ENCODE data around the gene FAM81A. TPM values are rescaled to one million over a fixed set of nuclear protein-coding genes. Genes with fewer than 3 reads are reported as not detected.

Gene FAM81A
- total RNA-seq, 3 donors from 2014 or later (not counting 1 experiment from before 2014, with no cell fraction given), result 1.0 TPM; not detected in 2

DNA sequence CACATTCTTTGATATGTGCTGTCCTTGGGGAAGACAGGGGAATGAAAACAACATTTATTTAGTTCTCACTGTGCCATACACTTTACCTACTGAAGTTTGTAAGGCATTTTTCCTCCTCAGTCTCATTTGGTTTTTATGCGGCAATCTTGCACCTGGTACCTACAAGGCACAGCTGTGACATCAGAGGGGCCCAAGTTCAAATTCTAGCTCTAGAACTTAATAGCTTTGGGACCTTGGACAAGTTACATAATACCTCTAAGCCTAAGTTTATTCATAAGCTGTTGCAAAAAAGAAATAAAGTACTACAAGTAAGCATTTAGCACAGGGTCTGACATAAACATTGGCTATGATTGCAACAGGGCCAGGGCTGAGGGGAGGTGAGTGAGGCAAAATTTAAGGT, 5.6 kb upstream of the FAM81A start:
- no peak for DNase-seq
- intact Hi-C loops (cut with micrococcal nuclease), result no loop called here
- no peak overlapping the region for H3K4me3 ChIP-seq (ENCODE audit: low read length)
- Mint-ChIP-seq H3K36me3 (no peaks in the 10 kb centered on the region), H3K27me3 (ENCODE audit: low read depth in 2 of 2) (peaks cover 39 to 45% of the 10 kb centered on the region in 2 donors), H3K4me3 (no peak overlapping the region), H3K9me3 (peaks cover 0 to 3% of the 10 kb centered on the region in 2 donors), H3K27ac (no peak overlapping the region), H3K4me1 (peaks cover 8% of the 10 kb centered on the region in 2 donors)
- no peak for ATAC-seq
- peaks cover 4% of the 10 kb centered on the region for H3K4me1 ChIP-seq (ENCODE audit: control insufficient read depth, insufficient read depth, low read length)
- H3K36me3 ChIP-seq (ENCODE audit: control insufficient read depth, insufficient read depth, low read length), result no peaks in the 10 kb centered on the region
- peaks cover 5% of the 10 kb centered on the region for H3K9me3 ChIP-seq (ENCODE audit: control insufficient read depth, insufficient read depth, low read length)
- TF ChIP-seq CTCF (IDR thresholded peaks at IDR 0.05), result no peak
- 100% methylated on average over 1 of the region's 1 CpG for WGBS (ENCODE audit: insufficient coverage)
- H3K27ac ChIP-seq (ENCODE audit: low read length), result no peak overlapping the region
- peaks cover 8% of the 10 kb centered on the region for H3K27me3 ChIP-seq (ENCODE audit: control insufficient read depth, insufficient read depth, low read length)

DNA sequence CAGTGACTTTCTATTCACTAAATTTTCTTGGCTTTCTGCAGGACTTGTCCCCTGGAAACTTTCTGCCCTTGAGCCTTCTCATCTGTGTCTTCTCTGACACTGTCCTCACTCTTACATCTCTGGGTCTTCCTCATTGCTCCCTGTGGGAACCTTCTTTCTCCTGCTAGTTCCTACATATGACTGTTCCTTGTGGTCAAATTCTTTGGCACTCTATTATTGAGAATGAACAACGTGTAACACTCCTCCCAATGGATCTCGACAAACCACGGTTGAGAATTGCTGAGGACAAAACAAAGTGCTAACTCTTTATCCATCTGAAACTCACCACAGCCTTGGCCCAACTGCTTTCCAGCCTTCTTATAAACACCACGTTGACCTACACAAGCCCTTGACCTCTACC, 3.5 kb upstream of the FAM81A start:
- Histone ChIP-seq H3K4me3 (ENCODE audit: low read length) (no peak overlapping the region), H3K27me3 (ENCODE audit: control insufficient read depth, insufficient read depth, low read length) (peaks cover 12% of the 10 kb centered on the region), H3K36me3 (ENCODE audit: control insufficient read depth, insufficient read depth, low read length) (no peaks in the 10 kb centered on the region), H3K9me3 (ENCODE audit: control insufficient read depth, insufficient read depth, low read length) (no peaks in the 10 kb centered on the region), H3K4me1 (ENCODE audit: control insufficient read depth, insufficient read depth, low read length) (peaks cover 13% of the 10 kb centered on the region), H3K27ac (ENCODE audit: low read length) (no peak overlapping the region)
- TF ChIP-seq CTCF (IDR thresholded peaks at IDR 0.05), result no peak
- Mint-ChIP-seq H3K27me3 (ENCODE audit: low read depth in 2 of 2) (peaks cover 36 to 37% of the 10 kb centered on the region in 2 donors), H3K4me3 (no peak overlapping the region), H3K36me3 (no peaks in the 10 kb centered on the region), H3K4me1 (peaks cover 11 to 16% of the 10 kb centered on the region in 2 donors), H3K9me3 (peaks cover 0 to 3% of the 10 kb centered on the region in 2 donors), H3K27ac (no peak overlapping the region)
- WGBS (ENCODE audit: insufficient coverage), result 80% methylated on average over 4 of the region's 4 CpGs
- DNase-seq (no peak), ATAC-seq (no peak)
- intact Hi-C loops (cut with micrococcal nuclease), result no loop called here

GRCh38 chr15:59436774-59437141, 1.2 kb upstream of the FAM81A start:
- DNase-seq, result no peak
- H3K9me3 Mint-ChIP-seq, result no peaks in the 10 kb centered on the region
- H3K4me3 ChIP-seq (ENCODE audit: low read length), result no peak overlapping the region
- H3K36me3 ChIP-seq (ENCODE audit: control insufficient read depth, insufficient read depth, low read length), result no peaks in the 10 kb centered on the region
- intact Hi-C loops (cut with micrococcal nuclease), result no loop called here
- H3K4me3 Mint-ChIP-seq, result peak overlapping the region; percentile 80
- peaks cover 13% of the 10 kb centered on the region for H3K4me1 ChIP-seq (ENCODE audit: control insufficient read depth, insufficient read depth, low read length)
- H3K36me3 Mint-ChIP-seq, result no peaks in the 10 kb centered on the region
- no peak for ATAC-seq
- peaks cover 46% of the 10 kb centered on the region in 2 donors for H3K27me3 Mint-ChIP-seq (ENCODE audit: low read depth in 2 of 2)
- peaks cover 12% of the 10 kb centered on the region for H3K27me3 ChIP-seq (ENCODE audit: control insufficient read depth, insufficient read depth, low read length)
- peak overlapping the region in 1 of 2 donors; percentile 52 for H3K27ac Mint-ChIP-seq
- no peak for TF ChIP-seq CTCF (IDR thresholded peaks at IDR 0.05)
- 26% methylated on average over 6 of the region's 6 CpGs for WGBS (ENCODE audit: insufficient coverage)
- H3K4me1 Mint-ChIP-seq, result peaks cover 11 to 16% of the 10 kb centered on the region in 2 donors
- no peak overlapping the region for H3K27ac ChIP-seq (ENCODE audit: low read length)
- no peaks in the 10 kb centered on the region for H3K9me3 ChIP-seq (ENCODE audit: control insufficient read depth, insufficient read depth, low read length)

GRCh38 chr15:59437142-59437816, 707 bp upstream of the FAM81A start:
- Mint-ChIP-seq H3K4me3 (peak overlapping the region; percentile 80), H3K27me3 (ENCODE audit: low read depth in 2 of 2) (peaks cover 46 to 47% of the 10 kb centered on the region in 2 donors), H3K4me1 (peaks cover 11 to 16% of the 10 kb centered on the region in 2 donors), H3K9me3 (no peaks in the 10 kb centered on the region), H3K27ac (peak overlapping the region in 1 of 2 donors; percentile 52), H3K36me3 (no peaks in the 10 kb centered on the region)
- no peaks in the 10 kb centered on the region for H3K9me3 ChIP-seq (ENCODE audit: control insufficient read depth, insufficient read depth, low read length)
- intact Hi-C loops (cut with micrococcal nuclease), result no loop called here
- ATAC-seq (no peak), DNase-seq (no peak)
- 12% methylated on average over 26 of the region's 30 CpGs for WGBS (ENCODE audit: insufficient coverage)
- no peak overlapping the region for H3K27ac ChIP-seq (ENCODE audit: low read length)
- H3K4me3 ChIP-seq (ENCODE audit: low read length), result peak overlapping the region; percentile 37
- H3K4me1 ChIP-seq (ENCODE audit: control insufficient read depth, insufficient read depth, low read length), result peaks cover 13% of the 10 kb centered on the region
- no peaks in the 10 kb centered on the region for H3K36me3 ChIP-seq (ENCODE audit: control insufficient read depth, insufficient read depth, low read length)
- H3K27me3 ChIP-seq (ENCODE audit: control insufficient read depth, insufficient read depth, low read length), result peaks cover 12% of the 10 kb centered on the region
- TF ChIP-seq CTCF (IDR thresholded peaks at IDR 0.05), result no peak
